IMR-90 (cell line): Measurements from ENCODE around the gene GALNT16. TPM values are rescaled to one million over a fixed set of nuclear protein-coding genes. Genes with fewer than 3 reads are reported as not detected.

ENCODE experiments used
- ATAC-seq: fragments of 200-7000 bp; cut with Tn5 transposase; 2 replicates; pipeline ENCODE4 v1.9.1; 2020; ENCODE audit warnings: low read depth, mild to moderate bottlenecking, moderate library complexity
- BruUV-seq: library from RNA; stranded (reverse); fragments of 400-500 nt; replicated peaks from 2 replicates; lab custom pipeline; 2021; lab: Mats Ljungman, UMichigan
- CTCF ChIA-PET: fragments of 300-600 bp; formaldehyde crosslinking; extraction: SDS; loops from one replicate; lab custom pipeline; 2021; ENCODE audit warnings: antibody characterized with exemption; lab: Yijun Ruan, JAX
- POLR2A ChIA-PET: fragments of 300-600 bp; sonication (Branson Sonifier 250); formaldehyde crosslinking; loops from one replicate; lab custom pipeline; 2022; ENCODE audit warnings: antibody characterized with exemption; ENCODE audit not compliant: unreplicated experiment; lab: Charles Lee
- DNase-seq: peaks from one replicate; pipeline ENCODE4 v3.0.0; 2013
- H2AFZ ChIP-seq: replicated peaks from 2 replicates; pipeline ENCODE3; 2013; ENCODE audit warnings: low read length, mild to moderate bottlenecking; ENCODE audit not compliant: poor library complexity
- H2AK5ac ChIP-seq: 2 replicates; pipeline ENCODE4 v1.6.1; 2013; ENCODE audit warnings: low read depth, low read length, inconsistent platforms
- H2AK9ac ChIP-seq: replicated peaks from 2 replicates; pipeline ENCODE3; 2013; ENCODE audit warnings: mild to moderate bottlenecking, low read depth, low read length, moderate library complexity; ENCODE audit not compliant: poor library complexity
- H2BK120ac ChIP-seq: 2 replicates; pipeline ENCODE4 v1.6.1; 2013; ENCODE audit warnings: low read depth, low read length, inconsistent platforms
- H2BK15ac ChIP-seq: 3 replicates; pipeline ENCODE4 v1.6.1; 2013; ENCODE audit warnings: low read depth, low read length, inconsistent platforms
- H2BK20ac ChIP-seq: 2 replicates; pipeline ENCODE4 v1.6.1; 2013; ENCODE audit warnings: low read depth, mild to moderate bottlenecking, inconsistent platforms, low read length, moderate library complexity
- H2BK5ac ChIP-seq: 2 replicates; pipeline ENCODE4 v1.6.1; 2013; ENCODE audit warnings: mild to moderate bottlenecking, low read depth, low read length, inconsistent platforms; ENCODE audit not compliant: poor library complexity, severe bottlenecking
- H3K14ac ChIP-seq: replicated peaks from 2 replicates; pipeline ENCODE4 v1.6.1; 2013; ENCODE audit warnings: low read depth, low read length, inconsistent platforms
- H3K18ac ChIP-seq: 2 replicates; pipeline ENCODE4 v1.6.1; 2013; ENCODE audit warnings: low read depth, low read length, control low read depth
- H3K23ac ChIP-seq: 2 replicates; pipeline ENCODE4 v1.6.1; 2013; ENCODE audit warnings: low read depth, low read length, inconsistent platforms
- H3K27ac ChIP-seq: 2 replicates; pipeline ENCODE4 v1.5.1; 2013; ENCODE audit warnings: mild to moderate bottlenecking, control low read depth, low read length; ENCODE audit not compliant: insufficient read depth
- H3K27me3 ChIP-seq: 2 replicates; pipeline ENCODE4 v1.6.1; 2013; ENCODE audit warnings: low read length; ENCODE audit not compliant: control insufficient read depth, insufficient read depth
- H3K36me3 ChIP-seq: 2 replicates; pipeline ENCODE4 v1.6.1; 2013; ENCODE audit warnings: low read length, mixed read lengths; ENCODE audit not compliant: control insufficient read depth, insufficient read depth
- H3K4ac ChIP-seq: 2 replicates; pipeline ENCODE4 v1.6.1; 2013; ENCODE audit warnings: low read depth, low read length, inconsistent platforms
- H3K4me1 ChIP-seq: 2 replicates; pipeline ENCODE4 v1.6.1; 2013; ENCODE audit warnings: low read length, mixed read lengths; ENCODE audit not compliant: control insufficient read depth, insufficient read depth
- H3K4me2 ChIP-seq: 2 replicates; pipeline ENCODE4 v1.6.1; 2013; ENCODE audit warnings: low read depth, mild to moderate bottlenecking, control low read depth, low read length, moderate library complexity
- H3K4me3 ChIP-seq: 2 replicates; pipeline ENCODE4 v1.5.1; 2013; ENCODE audit warnings: low read depth, mild to moderate bottlenecking, control low read depth, low read length, moderate library complexity; ENCODE audit not compliant: insufficient read depth
- H3K56ac ChIP-seq: 2 replicates; pipeline ENCODE4 v1.6.1; 2013; ENCODE audit warnings: low read length, inconsistent platforms; ENCODE audit not compliant: insufficient read depth; ENCODE audit errors: extremely low read depth
- H3K79me1 ChIP-seq, 2 experiments: 2 replicates each; pipeline ENCODE4 v1.6.1; 2013; ENCODE audit warnings: low read length in 2 of 2, inconsistent platforms in 1 of 2, low read depth in 1 of 2
- H3K9ac ChIP-seq: 2 replicates; pipeline ENCODE4 v1.6.1; 2013; ENCODE audit warnings: low read depth, low read length, control low read depth
- H3K9me1 ChIP-seq: 2 replicates; pipeline ENCODE4 v1.6.1; 2013; ENCODE audit warnings: low read length, inconsistent platforms; ENCODE audit not compliant: insufficient read depth
- H3K9me3 ChIP-seq: 2 replicates; pipeline ENCODE4 v1.6.1; 2013; ENCODE audit warnings: low read length; ENCODE audit not compliant: control insufficient read depth, insufficient read depth
- H4K20me1 ChIP-seq: 2 replicates; pipeline ENCODE4 v1.6.1; 2013; ENCODE audit warnings: low read length, inconsistent platforms; ENCODE audit not compliant: insufficient read depth
- H4K5ac ChIP-seq: 2 replicates; pipeline ENCODE4 v1.6.1; 2013; ENCODE audit warnings: mild to moderate bottlenecking, low read depth, low read length, control low read depth
- H4K8ac ChIP-seq, 2 experiments: 2 replicates each; pipeline ENCODE4 v1.6.1; 2013; ENCODE audit warnings: low read depth in 2 of 2, low read length in 2 of 2, control low read depth in 1 of 2, inconsistent platforms in 1 of 2
- H4K91ac ChIP-seq: 2 replicates; pipeline ENCODE4 v1.6.1; 2013; ENCODE audit warnings: low read depth, low read length, inconsistent platforms; ENCODE audit not compliant: insufficient read depth
- BHLHE40 ChIP-seq: fragments of 150-350 bp; IDR thresholded peaks from 2 replicates; pipeline ENCODE4 v1.6.1; 2016; ENCODE audit warnings: mild to moderate bottlenecking, low read depth, low read length
- CEBPB ChIP-seq: IDR thresholded peaks from 2 replicates; pipeline ENCODE4 v1.6.1; 2012; ENCODE audit warnings: low read depth, low read length, improper control_type of control experiment
- CHD1 ChIP-seq: IDR thresholded peaks from 2 replicates; pipeline ENCODE4 v1.6.1; 2012; ENCODE audit warnings: low read depth, low read length, improper control_type of control experiment
- ELK1 ChIP-seq: fragments of 150-350 bp; IDR thresholded peaks from 2 replicates; pipeline ENCODE4 v1.6.1; 2016; ENCODE audit warnings: low read depth, mild to moderate bottlenecking, low read length, moderate library complexity, borderline replicate concordance
- MAFK ChIP-seq: IDR thresholded peaks from 2 replicates; pipeline ENCODE4 v1.6.1; 2012; ENCODE audit warnings: low read depth, low read length, improper control_type of control experiment
- POLR2A ChIP-seq: IDR thresholded peaks from 2 replicates; pipeline ENCODE4 v1.6.1; 2012; ENCODE audit warnings: mild to moderate bottlenecking, low read depth, low read length
- WGBS, 2 experiments: methylation state at CpG; one replicate each; pipeline versions ENCODE4 v1.1.5 to v1.1.7; 2013; ENCODE audit warnings: missing lambda C conversion rate in 2 of 2; ENCODE audit not compliant: insufficient read length in 1 of 2; ENCODE audit errors: extremely low coverage in 2 of 2; 5-methylcytosine and 5-hydroxymethylcytosine counted together
- dilution Hi-C: fragments of 300-500 bp; cut with HindIII; formaldehyde crosslinking; loops from one replicate; pipeline ENCODE4 v1.14.3; 2018; ENCODE audit warnings: low sequenced_read_pairs; ENCODE audit not compliant: unreplicated experiment
- in situ Hi-C: fragments of 300-500 bp; cut with MboI; formaldehyde crosslinking; loops from 3 replicates; pipeline ENCODE4 v1.14.3; 2019; ENCODE audit warnings: low sequenced_read_pairs, inconsistent platforms, mixed read lengths
- intact Hi-C: fragments of 100-400 bp; cut with micrococcal nuclease; formaldehyde crosslinking; loops from 2 replicates; pipeline ENCODE4 v1.10.0; 2022
- polyA plus RNA-seq, 3 experiments: library from polyadenylated mRNA; depleted of rRNA; stranded (reverse); fragments of >200 nt; gene quantifications; 2 replicates each; pipeline ENCODE4 v1.2.3, GENCODE V29; 2012; ENCODE audit warnings: low replicate concordance in 1 of 3
- total RNA-seq: library from RNA; depleted of rRNA; stranded (reverse); fragments of >200 nt; gene quantifications from 2 replicates; pipeline ENCODE4 v1.2.3, GENCODE V29; 2012

The GALNT16 gene
- total and polyA plus RNA-seq, 2 of the 4 experiments (the other 2 are of a cell fraction) = 0.36 to 1.5 TPM

- no TSS peak for BruUV-seq
- dilution Hi-C loops = no loop called here
- CTCF ChIA-PET = no interaction called here
Observed at GRCh38 chr14:69324341-69324931, 64.5 kb downstream of the GALNT16 start.

More at GRCh38 chr14:69324341-69324931, 64.5 kb downstream of the GALNT16 start:
- Histone ChIP-seq H3K4me1 (no peaks in the 10 kb centered on the region), H3K18ac (no peak overlapping the region), H2AFZ (no peak overlapping the region), H3K4ac (no peak overlapping the region), H2BK15ac (no peak overlapping the region), H2BK120ac (no peak overlapping the region), H4K91ac (no peak overlapping the region), H3K4me3 (no peak overlapping the region), H3K56ac (no peak overlapping the region), H3K27ac (no peak overlapping the region), H3K27me3 (peaks cover 22% of the 10 kb centered on the region), H3K9ac (no peak overlapping the region), H3K23ac (no peak overlapping the region), H3K79me1 (no peaks in the 10 kb centered on the region), H2BK20ac (no peak overlapping the region), H3K14ac (no peak overlapping the region), H3K9me1 (no peaks in the 10 kb centered on the region; the same call in 1 of the 2 replicates), H3K9me3 (no peaks in the 10 kb centered on the region), H4K5ac (no peak overlapping the region), H3K4me2 (no peak overlapping the region), H4K8ac (no peak overlapping the region), H2AK5ac (no peak overlapping the region), H2AK9ac (no peak overlapping the region), H4K20me1 (no peaks in the 10 kb centered on the region), H2BK5ac (no peak overlapping the region), H3K36me3 (no peaks in the 10 kb centered on the region)
- DNase-seq = no peak
- TF ChIP-seq BHLHE40 = no peak
- TF ChIP-seq MAFK = no peak
- TF ChIP-seq POLR2A = no peak
- no peak for TF ChIP-seq ELK1
- TF ChIP-seq CHD1 = no peak
- no peak for TF ChIP-seq CEBPB
- in situ Hi-C loops = no loop called here
- 60% methylated on average over 1 of the region's 9 CpGs; no CpG with 5 or more reads in 1 of the 2 experiments for WGBS, 2 experiments
- POLR2A ChIA-PET = no interaction called here
- no peak for ATAC-seq
- intact Hi-C loops = no loop called here
